ENCODE results near the gene EXT2. TPM values are rescaled to one million over a fixed set of nuclear protein-coding genes. Genes with fewer than 3 reads are reported as not detected.

EXT2 gene
- total RNA-seq, 1 experiment from 2014 or later: 77.0 TPM

GRCh38 chr11:44140372-44140771 lies 44.9 kb downstream of the EXT2 start:
- CTCF ChIA-PET: interaction anchor here (0.6 kb wide), 1 partner anchor 419 kb away, joined by 3 read pairs; no protein-coding TSS in a partner anchor
- peak overlapping the region; percentile 81 for H3K27ac ChIP-seq (ENCODE audit: low read length)
- no TSS peak for BruUV-seq (replicated peaks)

GRCh38 chr11:44140805-44141204 lies 45.3 kb downstream of the EXT2 start:
- CTCF ChIA-PET: interaction anchor here (0.7 kb wide), 1 partner anchor 36 kb away, joined by 6 read pairs; no protein-coding TSS in a partner anchor
- peaks cover 76% of the 10 kb centered on the region for H3K4me1 ChIP-seq (ENCODE audit: insufficient read depth, low read length)
- POLR2A ChIA-PET (ENCODE audit: unreplicated experiment): interaction anchor here (0.6 kb wide), 1 partner anchor 29 kb away, joined by 6 read pairs; no protein-coding TSS in a partner anchor

More at GRCh38 chr11:44140372-44140771, 44.9 kb downstream of the EXT2 start:
- Histone ChIP-seq H3K4me2 (ENCODE audit: low read length) (peak overlapping the region; percentile 64), H3K27me3 (ENCODE audit: low read length) (no peaks in the 10 kb centered on the region), H3K36me3 (ENCODE audit: low read depth, low read length) (no peaks in the 10 kb centered on the region), H3K9ac (ENCODE audit: low read length) (peak overlapping the region; percentile 14; the same call in 1 of the 2 replicates), H2AFZ (ENCODE audit: low read length) (no peak overlapping the region), H3K9me2 (replicated peaks; ENCODE audit: low read length) (no peaks in the 10 kb centered on the region), H4K20me1 (ENCODE audit: low read length) (peaks cover 18% of the 10 kb centered on the region), H3F3A (ENCODE audit: low read length, unreplicated experiment) (peaks cover 5% of the 10 kb centered on the region), H3K4me1 (ENCODE audit: insufficient read depth, low read length) (peaks cover 74% of the 10 kb centered on the region), H3K9me3 (ENCODE audit: low read length) (no peaks in the 10 kb centered on the region), H3K4me3 (ENCODE audit: low read length) (peak overlapping the region; percentile 19; the same call in 1 of the 2 replicates), H3K79me2 (ENCODE audit: low read length) (no peaks in the 10 kb centered on the region)
- TF ChIP-seq EZH2 (IDR thresholded peaks at IDR 0.05; ENCODE audit: low read length, unreplicated experiment): no peak
- TF ChIP-seq CTCF (conservative IDR thresholded peaks at IDR 0.05; ENCODE audit: low read depth, low read length): no peak
- TF ChIP-seq EZH2phosphoT487 (IDR thresholded peaks at IDR 0.05; ENCODE audit: borderline replicate concordance, low read length): no peak
- intact Hi-C loops (cut with micrococcal nuclease): loop anchor here (2.0 to 5.0 kb wide), 3 partner anchors 30 to 187 kb away; no protein-coding TSS in a partner anchor
- ATAC-seq (no peak; the same call in 1 of the 2 replicates), DNase-seq (no peak)
- POLR2A ChIA-PET (ENCODE audit: unreplicated experiment): interaction anchor here (0.6 kb wide), 1 partner anchor 29 kb away, joined by 6 read pairs; no protein-coding TSS in a partner anchor

More at GRCh38 chr11:44140805-44141204, 45.3 kb downstream of the EXT2 start:
- H3K4me2 ChIP-seq (ENCODE audit: low read length): peak overlapping the region; percentile 64
- H3K27ac ChIP-seq (ENCODE audit: low read length): peak overlapping the region; percentile 81
- H3K9me3 ChIP-seq (ENCODE audit: low read length): no peaks in the 10 kb centered on the region
- BruUV-seq (replicated peaks): no TSS peak
- no peak overlapping the region for H2AFZ ChIP-seq (ENCODE audit: low read length)
- no peak overlapping the region for H3K9ac ChIP-seq (ENCODE audit: low read length)
- H4K20me1 ChIP-seq (ENCODE audit: low read length): peaks cover 18% of the 10 kb centered on the region
- H3K4me3 ChIP-seq (ENCODE audit: low read length): peak overlapping the region; percentile 19; the same call in 1 of the 2 replicates
- intact Hi-C loops (cut with micrococcal nuclease): loop anchor here (2.0 to 5.0 kb wide), 3 partner anchors 30 to 186 kb away; no protein-coding TSS in a partner anchor
- DNase-seq: peak; percentile 75
- no peaks in the 10 kb centered on the region for H3K27me3 ChIP-seq (ENCODE audit: low read length)
- ATAC-seq: peak; percentile 68
- no peak for TF ChIP-seq EZH2 (IDR thresholded peaks at IDR 0.05; ENCODE audit: low read length, unreplicated experiment)
- TF ChIP-seq CTCF (conservative IDR thresholded peaks at IDR 0.05; ENCODE audit: low read depth, low read length): no peak
- no peak for TF ChIP-seq EZH2phosphoT487 (IDR thresholded peaks at IDR 0.05; ENCODE audit: borderline replicate concordance, low read length)
- peaks cover 5% of the 10 kb centered on the region for H3F3A ChIP-seq (ENCODE audit: low read length, unreplicated experiment)
- H3K36me3 ChIP-seq (ENCODE audit: low read depth, low read length): no peaks in the 10 kb centered on the region
- no peaks in the 10 kb centered on the region for H3K9me2 ChIP-seq (replicated peaks; ENCODE audit: low read length)
- no peaks in the 10 kb centered on the region for H3K79me2 ChIP-seq (ENCODE audit: low read length)
